Caki2 (cell line): ENCODE data around the gene FUT7. TPM values are rescaled to one million over a fixed set of nuclear protein-coding genes. Genes with fewer than 3 reads are reported as not detected.
"Not testable (repeated sequence)": the region's sequence is repeated elsewhere in the genome, so short reads cannot be mapped to it uniquely, and the experiment has no call there.

ENCODE experiments used
- DNase-seq: peaks from one replicate; pipeline ENCODE4 v3.0.0-alpha.2; 2015; ENCODE audit warnings: low read depth
- in situ Hi-C: cut with HindIII; loops from 2 replicates; pipeline ENCODE4 v1.10.0; 2016; ENCODE audit warnings: low sequenced_read_pairs, low pct_unique_long_range_greater_than_20kb, mixed read lengths
- total RNA-seq: library from RNA; depleted of rRNA; stranded (reverse); fragments of >200 nt; shearing (Covaris generic); gene quantifications from 2 replicates; pipeline ENCODE4 v1.2.3, GENCODE V29; 2014; ENCODE audit warnings: low replicate concordance

The FUT7 gene
- total RNA-seq, 1 experiment from 2014 or later = not detected

DNA sequence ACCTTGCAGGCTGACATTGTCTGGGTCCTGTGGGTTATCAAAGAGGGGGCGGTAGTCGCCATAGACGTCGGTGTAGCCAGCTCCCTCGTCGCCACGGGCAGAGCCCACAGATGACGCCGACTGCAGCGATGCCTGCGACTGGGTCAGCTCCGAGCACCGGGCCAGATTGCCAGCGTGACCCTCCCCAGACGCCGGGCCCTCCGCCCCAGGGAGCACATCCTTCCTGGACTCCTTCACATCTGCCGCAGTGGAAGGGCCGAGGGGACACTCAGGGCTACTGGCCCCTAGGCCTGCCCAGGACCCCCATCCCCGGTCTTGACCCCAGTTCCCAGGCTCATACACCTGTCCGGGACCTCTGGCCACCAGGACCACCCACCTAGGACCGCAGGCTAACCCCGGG is 17.7 kb downstream of the FUT7 start:
- in situ Hi-C loops = no loop called here
- no peak for DNase-seq

DNA sequence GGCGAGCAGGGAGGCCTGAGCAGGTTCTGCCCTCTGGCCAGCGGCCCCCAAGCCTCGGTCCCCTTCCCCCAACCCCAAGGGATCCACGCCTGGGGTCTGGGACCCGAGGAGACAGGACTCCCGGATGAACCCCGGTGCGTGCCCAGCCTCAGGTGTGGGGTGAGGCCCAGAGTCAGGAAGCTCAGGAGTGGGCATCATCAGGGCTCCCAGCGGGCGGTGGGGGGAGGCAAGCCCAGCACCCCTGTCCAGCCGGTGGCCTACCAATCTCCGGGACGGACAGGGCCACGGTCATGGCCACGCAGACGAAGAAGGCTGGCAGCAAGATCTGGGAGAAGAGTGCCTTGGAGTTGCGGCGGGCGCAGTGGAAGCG is 18.3 kb downstream of the FUT7 start:
- in situ Hi-C loops = no loop called here
- no peak for DNase-seq

DNA sequence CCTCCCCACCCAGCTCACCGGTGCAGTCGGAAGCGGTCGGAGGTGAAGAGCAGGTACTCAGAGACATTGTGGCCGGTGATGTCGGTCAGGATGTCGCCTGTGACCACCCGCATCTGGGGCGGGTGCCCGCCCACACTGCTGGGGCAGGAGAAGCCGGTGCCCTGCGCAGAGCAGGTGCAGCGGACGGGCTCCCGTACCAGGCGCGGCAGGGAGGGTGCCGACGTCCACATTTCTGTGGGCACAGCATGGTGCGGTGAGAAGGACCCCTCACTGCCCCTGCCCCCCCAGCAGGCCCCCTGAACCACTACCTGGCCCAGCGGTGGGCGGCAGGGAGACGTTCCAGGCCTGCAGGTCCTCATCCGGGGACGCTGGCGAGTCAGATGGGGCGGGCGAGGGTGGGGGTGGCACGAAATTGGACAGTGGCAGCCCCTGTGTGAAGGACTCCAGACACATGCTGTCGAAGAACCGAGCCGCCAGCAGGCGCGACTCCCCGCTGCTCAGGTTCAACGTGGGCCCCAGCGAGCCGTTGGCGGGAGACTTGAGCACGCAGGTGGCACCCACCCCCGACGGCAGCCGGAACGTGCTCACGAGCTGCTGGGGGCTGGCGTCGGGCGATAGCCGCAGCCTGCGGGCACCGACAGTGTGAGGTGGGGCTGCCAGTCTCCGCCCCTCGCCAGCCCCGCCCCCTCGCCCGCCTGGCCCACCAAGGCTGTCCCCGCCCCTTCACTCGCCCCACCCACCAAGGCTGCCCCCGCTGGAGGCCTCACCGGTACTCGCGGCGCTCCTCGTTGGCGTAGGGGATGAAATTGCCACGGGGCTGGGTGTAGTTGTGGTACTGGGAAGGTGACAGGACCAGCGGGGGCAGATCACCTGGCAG is 19.0 kb downstream of the FUT7 start:
- DNase-seq = no peak
- in situ Hi-C loops = no loop called here

DNA sequence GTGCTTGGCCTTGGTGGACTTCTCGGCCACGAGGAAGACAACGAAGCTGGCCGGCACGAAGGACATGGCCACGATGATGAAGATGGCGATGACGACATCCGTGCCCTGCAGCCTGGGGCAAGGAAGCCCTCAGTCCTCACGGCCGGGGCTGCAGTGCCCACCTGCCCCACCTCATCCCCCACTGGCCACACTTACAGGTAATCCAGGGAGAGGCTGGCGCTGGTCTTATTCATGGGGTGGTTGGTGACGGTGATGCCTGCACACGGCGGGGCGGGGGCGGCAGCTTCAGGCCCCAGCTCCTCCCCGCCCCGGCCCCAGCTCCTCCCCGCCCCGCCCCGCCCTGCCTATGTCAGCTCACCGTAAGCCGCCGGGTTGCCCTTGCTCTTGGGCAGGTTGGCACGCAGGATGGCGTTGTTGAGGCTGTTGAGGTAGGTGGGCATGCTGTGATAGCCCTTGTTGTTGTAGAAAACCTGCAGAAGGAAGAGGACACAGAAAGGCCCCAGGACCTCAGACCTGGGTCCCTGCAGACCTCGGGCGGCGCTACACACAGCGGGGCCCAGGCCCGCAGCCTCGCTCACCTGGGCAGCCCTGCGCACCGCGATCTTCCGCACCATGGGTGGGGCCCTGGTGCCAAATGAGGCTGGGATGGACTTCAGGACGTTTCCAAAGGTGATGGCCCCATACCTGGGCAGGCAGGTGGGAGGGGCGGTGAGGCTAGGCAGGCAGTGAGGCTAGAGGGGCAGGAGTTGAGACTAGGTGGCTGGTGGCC is 19.8 kb downstream of the FUT7 start:
- DNase-seq = no peak
- in situ Hi-C loops = no loop called here

DNA sequence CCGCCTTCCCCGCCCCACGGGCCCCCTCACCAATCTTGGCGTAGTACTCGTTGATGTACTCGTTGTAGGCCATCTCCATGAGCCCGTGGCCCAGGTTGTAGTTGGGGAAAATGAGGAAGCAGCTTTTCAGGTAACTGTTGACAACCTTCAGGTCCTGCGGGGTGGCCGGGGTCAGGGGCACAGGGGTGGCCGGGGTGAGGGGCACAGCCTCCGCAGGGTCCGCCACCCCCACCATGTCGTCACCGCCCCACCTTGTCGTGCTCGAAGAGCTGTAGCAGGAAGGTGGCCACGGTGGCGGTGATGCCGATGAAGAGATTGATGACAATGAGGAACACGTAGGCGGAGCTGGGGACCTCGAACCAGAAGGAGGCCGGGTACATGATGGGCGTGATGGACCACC is 20.7 kb downstream of the FUT7 start:
- DNase-seq = no peak
- in situ Hi-C loops = no loop called here

DNA sequence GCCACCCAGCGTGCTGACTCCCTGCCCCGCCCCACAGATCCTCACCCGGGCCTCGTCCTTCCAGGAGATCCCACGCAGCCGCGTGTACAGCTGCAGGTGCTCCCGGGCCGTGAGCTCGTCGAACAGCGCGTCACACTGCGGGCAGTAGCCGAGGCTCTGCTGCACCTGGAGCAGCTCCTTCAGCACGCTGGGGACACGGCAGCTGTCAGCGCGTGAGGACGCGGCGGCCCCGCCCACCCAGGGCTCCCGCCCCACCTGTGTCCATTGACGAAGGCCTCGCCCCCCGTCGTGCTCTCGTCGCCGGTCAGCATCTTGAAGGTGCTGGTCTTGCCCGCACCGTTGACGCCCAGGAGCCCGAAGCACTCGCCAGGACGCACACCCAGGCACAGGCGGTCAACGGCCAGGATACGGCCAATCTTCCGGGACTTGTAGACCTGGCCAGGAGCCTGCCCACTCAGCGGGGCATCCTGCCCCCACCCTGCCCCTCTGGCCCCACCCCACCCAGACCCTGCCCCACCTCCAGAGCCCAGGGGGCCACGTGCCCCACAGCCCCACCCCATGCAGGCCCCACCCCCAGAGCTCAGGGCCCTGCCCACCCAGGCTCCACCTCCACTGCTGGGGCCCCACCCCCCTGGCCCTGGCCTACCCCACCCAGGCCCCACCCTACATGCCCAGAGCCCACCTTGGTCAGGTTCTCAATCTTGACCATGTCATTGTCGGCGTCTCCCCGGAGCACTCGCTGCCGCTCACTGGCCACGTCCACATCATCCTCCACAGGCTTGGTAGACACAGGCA is 21.8 kb downstream of the FUT7 start:
- no peak for DNase-seq
- in situ Hi-C loops = no loop called here

DNA sequence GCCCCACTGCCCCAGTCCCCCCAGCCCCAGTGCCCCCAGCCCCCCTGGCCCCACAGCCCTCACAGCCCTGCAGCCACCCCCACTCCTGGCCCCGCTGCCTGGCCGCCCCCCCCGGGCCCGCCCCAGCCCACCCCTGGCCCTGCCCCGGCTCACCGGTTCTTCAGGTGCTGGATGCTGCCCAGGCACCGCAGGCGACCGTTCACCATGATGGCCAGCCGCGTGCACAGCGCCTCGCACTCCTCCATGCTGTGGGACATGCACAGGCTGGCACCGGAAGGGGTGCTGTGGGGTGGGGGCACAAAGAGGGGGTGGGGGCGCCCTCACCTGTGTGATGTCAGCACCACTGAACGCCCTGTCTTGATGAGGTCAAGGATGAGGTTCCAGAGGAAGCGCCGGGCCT is 22.7 kb downstream of the FUT7 start:
- in situ Hi-C loops = no loop called here
- no peak for DNase-seq

DNA sequence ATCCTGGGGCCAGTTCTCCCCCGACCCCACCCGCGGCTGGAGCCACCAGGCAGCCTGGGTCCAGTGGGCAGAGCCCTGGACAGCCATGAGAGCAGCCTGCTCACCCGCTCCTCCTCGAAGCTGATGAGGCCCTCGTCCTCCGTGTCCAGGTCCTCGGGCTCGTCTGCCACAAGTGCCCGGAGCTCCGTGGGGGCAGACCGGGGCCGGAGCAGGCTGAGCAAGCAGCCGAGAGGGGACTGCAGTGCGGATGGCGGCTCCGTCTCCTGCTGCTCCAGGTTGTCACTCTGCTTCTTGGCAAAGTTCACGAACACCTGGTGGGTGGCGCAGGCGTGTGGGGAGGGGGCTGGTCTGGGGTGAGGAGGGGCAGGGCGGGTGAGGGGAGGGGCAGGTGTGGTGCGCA is 23.6 kb downstream of the FUT7 start:
- in situ Hi-C loops = no loop called here
- DNase-seq = no peak

DNA sequence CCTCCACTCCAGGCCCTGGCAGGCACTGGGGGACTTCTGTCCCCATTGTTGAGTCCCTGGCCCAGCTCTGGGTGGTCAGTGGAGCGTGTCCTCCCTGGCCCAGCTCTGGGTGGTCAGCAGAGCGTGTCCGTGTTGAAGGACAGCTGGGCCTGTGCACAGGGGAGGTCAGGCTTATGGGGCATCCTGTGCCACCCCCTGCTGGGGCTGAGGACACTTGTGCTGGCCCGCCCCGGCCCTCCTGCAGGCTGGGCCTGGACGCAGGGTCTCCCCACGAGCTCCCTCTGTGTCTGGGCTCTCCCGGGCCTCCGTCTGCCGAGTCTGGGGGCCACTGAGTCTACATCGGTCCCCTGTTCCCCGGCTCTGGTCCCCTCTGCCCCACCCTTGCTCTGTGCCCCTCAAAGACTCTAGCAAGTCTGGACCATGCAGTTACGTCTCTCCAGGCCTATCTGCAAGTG is 24.0 kb downstream of the FUT7 start:
- DNase-seq = no peak
- in situ Hi-C loops = no loop called here

DNA sequence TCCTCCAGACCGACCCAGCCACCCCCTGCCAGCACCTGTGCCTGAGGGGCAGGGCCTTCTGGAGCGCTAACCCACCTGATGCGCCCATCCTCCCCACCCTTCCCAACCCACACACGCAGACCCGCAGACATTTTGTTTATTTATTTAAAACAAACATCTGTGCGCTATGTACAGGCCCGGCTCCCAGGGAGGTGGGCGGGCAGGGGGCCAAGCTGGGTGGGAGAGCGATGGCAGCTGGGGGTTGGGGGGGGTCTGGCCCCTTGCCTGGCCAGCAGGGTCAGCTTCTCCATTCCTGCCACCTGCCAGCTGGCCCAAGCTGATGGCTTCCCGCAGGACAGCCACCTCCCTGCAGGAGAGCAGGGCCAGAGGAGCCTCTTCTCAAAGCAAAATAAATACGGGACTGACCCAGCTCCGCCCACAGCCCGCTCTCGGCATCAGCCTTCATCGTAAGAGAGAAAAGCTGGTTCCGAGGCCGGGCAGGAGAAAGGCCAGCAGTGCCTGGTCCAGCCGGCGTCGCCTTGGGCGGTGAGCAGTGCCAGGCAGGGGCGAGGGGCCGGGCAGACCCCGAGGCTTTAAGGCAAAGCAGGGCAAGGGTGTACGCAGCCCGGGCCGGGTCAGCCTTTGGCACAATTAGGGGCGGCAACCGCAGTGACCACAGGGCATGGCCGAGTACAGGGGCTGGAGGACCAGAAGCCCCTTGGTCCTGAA is 24.6 kb downstream of the FUT7 start:
- in situ Hi-C loops = no loop called here
- DNase-seq = no peak

DNA sequence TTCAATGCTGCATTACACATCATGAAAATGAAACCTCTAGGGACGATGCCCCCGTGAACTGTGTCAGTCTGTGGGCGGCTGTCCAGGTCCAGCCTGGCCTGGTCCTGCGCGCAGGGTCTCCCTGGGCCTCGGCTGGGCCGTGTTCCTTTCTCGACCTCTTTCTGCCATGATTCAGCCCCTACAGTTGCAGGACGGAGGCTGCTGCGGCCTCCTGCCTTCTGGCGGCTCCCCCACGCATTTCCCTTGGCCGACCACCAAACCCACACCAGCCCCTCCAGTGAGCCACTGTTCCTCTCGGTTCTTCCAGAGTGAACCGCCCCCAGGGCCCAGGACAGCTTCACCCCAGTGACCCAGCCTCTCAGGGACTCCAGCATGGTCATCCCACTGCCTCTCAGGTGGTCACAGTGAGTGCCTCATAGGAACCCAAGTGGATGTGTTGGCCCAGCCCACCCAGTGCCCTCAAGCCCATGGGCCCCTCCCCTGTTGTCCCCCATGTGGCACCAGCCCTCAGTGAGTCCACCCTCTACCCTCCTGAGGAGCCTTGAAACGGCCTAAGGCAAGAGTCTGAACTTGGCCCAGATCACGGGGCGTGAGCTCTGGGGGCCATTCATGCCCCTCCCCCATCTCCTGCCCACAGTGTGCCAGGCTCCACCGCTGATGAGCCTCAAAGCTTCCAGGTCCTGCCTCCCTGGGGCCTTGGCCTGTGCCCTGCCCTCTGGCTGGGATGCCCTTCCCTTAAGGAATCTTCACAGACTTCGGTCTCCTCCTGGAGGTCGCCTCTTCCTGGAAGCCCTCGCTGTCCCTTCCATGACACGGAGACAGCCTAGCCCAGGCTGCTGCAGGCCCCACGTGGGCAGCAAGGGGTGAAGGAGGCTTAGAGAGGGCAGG is 25.5 kb downstream of the FUT7 start:
- in situ Hi-C loops = no loop called here
- DNase-seq = no peak

DNA sequence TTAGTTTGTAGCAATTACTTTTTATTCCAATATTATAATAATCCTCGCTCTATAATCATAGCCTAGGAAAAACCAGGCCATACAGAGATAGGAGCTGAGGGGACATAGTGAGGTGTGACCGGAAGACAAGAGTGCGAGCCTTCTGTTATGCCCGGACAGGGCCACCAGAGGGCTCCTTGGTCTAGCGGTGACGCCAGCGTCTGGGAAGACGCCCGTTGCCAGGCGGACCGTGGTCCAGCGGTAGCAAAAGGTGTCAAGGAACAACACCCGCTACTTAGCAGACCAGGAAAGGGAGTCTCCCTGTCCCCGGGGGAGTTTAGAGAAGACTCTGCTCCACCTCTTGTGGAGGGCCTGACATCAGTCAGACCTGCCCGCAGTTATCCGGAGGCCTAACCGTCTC is 27.6 kb downstream of the FUT7 start:
- in situ Hi-C loops, DNase-seq: not testable (repeated sequence)

DNA sequence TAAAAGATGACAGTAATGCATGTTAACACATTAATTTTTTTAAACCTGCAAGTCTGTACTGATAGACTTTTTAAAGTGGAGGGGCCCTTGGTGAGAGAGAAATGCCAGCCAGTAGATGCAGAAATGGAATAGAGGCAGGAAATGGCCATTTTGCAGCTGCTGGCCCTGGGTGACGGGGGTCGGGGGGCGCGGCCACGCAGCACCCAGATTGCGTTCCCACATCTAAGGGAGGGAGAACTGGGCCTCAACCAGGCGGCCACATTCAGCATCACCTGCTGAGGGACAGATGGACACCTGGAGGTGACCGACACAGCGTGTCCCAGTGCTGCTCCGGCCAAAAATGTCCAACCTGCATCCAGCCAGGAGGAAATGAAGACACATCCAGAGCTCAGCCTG is 29.2 kb downstream of the FUT7 start:
- in situ Hi-C loops = no loop called here
- no peak for DNase-seq

DNA sequence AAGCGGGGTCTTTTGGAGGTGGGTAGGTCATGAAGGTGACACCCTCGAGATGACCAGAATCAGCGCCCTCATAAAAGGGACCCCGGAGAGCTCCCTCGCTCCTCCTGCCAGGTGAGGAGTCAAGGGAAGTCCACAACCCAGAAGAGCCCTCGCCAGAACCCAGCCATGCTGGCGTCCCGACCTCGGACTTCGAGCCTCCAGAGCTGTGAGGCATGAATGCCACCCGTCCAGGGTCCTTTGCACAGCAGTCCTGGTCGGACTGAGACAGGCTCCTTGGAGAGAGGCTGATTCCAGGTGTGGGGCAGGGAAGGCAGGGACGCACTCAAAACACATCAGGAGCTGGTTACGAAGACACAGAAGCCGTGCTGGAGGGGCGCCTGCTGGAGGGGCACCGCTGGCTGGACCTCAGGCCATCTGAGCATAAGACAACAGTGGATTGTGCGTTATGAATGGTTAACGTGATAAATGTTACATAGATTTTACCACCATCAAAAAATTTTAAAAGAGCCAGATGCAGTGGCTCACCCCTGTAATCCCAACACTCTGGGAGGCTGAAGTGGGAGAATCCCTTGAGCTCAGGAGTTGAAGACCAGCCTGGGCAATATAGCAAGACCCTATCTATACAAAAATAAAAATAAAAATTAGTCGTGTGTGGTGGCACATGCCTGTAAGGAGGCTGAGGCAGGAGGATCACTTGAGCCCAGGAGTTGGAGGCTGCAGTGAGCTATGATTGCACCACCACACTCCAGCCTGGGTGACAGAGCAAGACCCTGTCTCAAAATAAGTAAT is 29.8 kb downstream of the FUT7 start:
- DNase-seq = no peak
- in situ Hi-C loops = no loop called here

DNA sequence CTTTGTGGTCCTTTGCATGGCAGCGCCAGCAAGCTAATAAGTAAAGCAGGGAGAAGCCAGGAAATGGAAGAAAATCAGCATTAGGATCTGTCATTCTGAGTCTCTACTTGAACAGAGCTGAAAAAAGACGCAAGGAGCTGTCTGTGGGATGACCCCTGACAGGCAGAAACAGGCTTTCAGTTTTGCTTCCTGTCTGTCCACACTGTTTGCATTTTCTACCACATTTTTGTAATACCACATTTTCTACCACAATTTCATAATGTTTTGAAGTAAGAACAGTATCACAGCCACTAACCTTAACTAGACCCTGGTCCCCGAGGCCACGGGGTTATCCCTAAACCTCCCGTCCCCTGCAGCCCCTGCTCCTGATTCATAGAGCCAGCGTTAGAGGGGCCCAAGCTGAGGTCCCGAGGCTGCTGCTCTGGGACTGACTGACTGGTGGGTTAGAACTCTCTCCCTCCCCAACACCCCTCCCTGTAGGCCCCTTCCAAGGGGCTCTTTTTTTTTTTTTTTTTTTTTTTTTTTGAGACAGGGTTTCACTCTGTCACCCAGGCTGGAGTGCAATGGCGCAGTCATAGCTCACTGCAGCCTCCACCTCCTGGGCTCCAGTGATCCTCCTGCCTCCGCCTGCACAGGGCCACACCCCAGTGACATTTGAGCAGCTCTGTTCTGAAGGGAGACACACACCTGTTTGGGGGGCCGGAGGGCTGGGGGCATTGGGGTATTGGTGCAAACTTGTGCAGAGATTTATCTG is 31.5 kb downstream of the FUT7 start:
- in situ Hi-C loops = no loop called here
- no peak for DNase-seq

DNA sequence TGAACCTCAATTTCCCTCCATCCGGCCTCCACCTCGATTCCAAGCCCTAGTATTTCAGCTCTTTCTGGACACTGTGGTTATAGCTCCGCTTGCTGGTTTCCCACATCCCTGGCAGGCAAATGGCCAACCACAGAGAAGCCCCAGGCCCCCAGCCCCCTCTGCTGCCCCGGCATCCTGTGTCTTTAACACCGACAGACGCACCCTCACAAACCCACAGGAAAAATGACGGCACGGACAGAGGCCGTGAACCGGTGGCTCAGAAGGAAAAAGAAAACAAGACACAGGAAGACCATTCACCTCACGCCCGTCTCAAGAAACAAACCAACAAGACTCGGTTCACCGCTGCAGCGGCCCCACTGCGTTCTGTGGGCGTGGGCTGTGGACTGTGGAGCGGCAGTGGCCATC is 34.1 kb downstream of the FUT7 start:
- in situ Hi-C loops = no loop called here
- no peak for DNase-seq
